ENCODE measurements around the gene COL5A1.

DNA sequence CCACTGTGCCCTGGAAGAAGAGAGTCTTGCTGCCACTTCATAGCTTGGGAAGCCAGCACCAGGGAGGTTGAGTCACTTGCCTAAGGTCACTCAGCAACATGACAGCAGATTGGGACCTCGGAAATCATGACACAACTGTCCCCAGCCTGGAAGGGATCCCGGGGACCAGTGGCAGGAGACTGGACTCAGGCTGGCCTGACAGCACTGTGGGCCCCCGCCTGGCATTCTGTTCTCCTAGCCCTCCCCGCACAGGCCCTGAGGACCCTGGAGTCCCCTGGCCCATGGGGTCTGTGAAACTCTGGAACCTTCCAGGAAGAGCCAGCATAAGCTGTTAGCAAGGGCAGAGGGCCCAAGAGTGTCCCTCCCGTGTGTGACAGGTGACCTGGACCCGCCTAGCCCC, 64.9 kb downstream of the COL5A1 start:
- TF ChIP-seq, protein P1, sequence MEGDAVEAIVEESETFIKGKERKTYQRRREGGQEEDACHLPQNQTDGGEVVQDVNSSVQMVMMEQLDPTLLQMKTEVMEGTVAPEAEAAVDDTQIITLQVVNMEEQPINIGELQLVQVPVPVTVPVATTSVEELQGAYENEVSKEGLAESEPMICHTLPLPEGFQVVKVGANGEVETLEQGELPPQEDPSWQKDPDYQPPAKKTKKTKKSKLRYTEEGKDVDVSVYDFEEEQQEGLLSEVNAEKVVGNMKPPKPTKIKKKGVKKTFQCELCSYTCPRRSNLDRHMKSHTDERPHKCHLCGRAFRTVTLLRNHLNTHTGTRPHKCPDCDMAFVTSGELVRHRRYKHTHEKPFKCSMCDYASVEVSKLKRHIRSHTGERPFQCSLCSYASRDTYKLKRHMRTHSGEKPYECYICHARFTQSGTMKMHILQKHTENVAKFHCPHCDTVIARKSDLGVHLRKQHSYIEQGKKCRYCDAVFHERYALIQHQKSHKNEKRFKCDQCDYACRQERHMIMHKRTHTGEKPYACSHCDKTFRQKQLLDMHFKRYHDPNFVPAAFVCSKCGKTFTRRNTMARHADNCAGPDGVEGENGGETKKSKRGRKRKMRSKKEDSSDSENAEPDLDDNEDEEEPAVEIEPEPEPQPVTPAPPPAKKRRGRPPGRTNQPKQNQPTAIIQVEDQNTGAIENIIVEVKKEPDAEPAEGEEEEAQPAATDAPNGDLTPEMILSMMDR (IDR thresholded peaks at IDR 0.05) = no peak
- no peak for TF ChIP-seq POLR2A (IDR thresholded peaks at IDR 0.05)

Data from heart left ventricle (tissue), 13 donors.